Stimulated activated CD4-positive, alpha-beta T cell treated with anti-CD3 and anti-CD28 coated beads, TNF-alpha, amount 100 ng/mL, for 24 hours (primary cell): ENCODE measurements around the gene C15orf39.
A peak's percentile ranks its signal among the peaks of the same experiment; 100 is the strongest.

Experiments used
- DNase-seq, 3 experiments: peaks; one replicate each; pipeline ENCODE4 v3.0.0-alpha.2; 2020; ENCODE audit warnings: low read depth in 3 of 3

Gene C15orf39

GRCh38 chr15:75197062-75197630 lies 4.5 kb upstream of the C15orf39 start:
- DNase-seq: no peak

- DNase-seq: no peak
Observed at GRCh38 chr15:75198560-75199356, 2.9 kb upstream of the C15orf39 start.

GRCh38 chr15:75199357-75199940 lies 2.2 kb upstream of the C15orf39 start:
- DNase-seq: no peak

- no peak for DNase-seq
Observed at GRCh38 chr15:75200391-75200764, 1.3 kb upstream of the C15orf39 start.

- DNase-seq: peak in 1 of 3 experiments; percentile 65
Observed at GRCh38 chr15:75200765-75201615, 692 bp upstream of the C15orf39 start.

DNA sequence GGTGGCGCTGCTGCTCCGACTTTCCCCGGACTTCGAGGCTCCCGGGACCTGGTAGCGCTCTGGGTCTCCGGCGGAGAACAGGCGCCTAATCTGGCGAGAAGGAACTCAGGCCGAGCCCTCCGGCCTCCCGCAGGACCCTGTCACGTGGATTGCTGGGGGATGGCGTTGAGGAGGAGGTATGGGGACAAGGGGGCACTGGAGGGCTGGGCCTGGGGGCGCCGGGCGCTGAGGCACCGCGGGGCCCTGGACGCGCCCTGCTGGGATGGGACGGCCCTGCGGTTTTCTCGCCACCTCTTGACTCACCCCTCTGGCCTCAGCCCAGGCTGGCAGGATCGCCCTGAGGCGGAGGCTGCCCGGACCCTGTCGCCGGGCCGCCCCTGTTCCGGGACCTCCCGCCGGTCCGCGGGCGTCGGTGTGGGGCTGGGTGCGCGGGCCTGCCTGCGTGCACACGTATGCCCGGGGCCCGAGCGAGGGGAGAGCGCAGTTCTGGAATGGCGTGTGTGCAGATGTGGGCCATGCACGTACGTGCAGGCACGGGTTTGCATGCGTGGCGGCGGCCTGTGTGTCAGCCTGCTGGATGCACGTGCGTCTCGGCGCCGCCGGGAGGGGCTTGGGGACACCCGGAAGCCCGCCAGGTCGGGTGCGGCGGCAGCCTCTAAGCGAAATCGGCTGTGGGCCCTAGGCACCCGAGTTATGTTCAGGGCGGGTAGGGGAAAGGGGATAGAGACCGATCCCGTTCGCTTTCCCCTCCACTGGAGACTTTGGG lies 752 bp downstream of the C15orf39 start:
- DNase-seq: peak; percentile 68 to 83 (median 71)

- DNase-seq: no peak
Observed at GRCh38 chr15:75203017-75203907, 1.6 kb downstream of the C15orf39 start.

DNA sequence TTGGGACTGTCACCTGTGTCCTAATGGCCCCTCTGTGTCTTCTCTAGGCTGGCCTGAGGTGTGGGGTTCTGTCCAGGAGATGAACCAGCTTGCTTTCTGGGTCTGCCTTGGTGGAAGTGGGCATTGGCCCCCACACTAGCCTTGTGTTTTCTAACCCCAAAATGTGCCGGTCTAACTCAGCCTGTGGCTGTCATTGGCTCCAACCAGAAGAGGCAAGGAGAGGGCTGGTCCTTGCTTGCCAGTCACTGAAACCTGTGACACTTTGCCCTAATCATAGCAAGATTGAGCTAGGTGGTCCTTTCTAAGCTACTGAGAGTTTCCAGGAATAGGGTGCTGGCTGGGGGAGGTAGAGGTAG lies 2.2 kb downstream of the C15orf39 start:
- no peak for DNase-seq

DNA sequence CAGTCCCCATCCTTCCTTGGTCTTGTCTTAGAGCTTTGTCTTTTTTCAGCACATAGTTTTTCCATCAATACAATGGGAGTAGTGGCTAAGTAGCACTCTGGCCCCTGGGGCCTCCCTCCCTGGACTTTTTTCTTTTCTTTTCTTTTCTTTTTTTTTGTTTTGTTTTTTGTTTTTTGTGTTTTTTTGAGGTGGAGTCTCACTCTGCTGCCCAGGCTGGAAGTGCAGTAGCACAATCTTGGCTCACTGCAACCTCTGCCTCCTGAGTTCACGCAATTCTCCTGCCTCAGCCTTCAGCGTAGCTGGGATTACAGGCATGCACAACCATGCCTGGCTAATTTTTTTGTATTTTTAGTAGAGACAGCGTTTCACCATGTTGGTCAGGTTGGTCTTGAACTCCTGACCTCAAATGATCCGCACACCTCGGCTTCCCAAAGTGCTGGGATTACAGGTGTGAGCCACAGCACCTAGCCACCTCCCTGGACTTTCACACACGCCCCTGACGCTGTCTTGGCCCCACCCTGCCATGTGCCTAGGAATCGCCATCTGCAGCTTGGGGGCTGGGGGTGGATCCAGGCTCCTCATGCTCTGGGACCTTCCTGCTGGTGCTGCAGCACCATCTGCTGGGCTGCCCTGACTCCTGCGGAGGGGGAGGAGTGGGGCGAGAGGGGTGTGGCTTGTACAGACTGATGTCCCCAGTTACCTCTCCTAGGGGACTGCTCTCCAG lies 2.8 kb downstream of the C15orf39 start:
- peak; percentile 67 to 85 (median 73) for DNase-seq

DNA sequence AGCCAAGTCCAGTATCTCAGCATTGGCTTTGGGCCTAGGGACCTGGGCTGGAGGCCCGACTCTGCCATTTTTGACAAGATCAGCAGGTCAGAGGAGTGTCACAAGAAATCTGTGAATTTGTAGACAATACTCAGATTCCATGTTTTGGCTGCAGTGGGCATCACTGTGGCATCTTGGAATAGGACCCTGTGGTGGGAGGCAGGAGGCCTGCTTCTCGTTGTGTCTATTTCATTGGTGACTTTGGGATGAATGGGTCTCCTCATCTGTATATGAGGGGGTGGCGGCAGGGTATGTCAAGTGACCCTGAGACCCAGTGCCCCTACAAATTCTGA lies 3.3 kb downstream of the C15orf39 start:
- no peak for DNase-seq

DNA sequence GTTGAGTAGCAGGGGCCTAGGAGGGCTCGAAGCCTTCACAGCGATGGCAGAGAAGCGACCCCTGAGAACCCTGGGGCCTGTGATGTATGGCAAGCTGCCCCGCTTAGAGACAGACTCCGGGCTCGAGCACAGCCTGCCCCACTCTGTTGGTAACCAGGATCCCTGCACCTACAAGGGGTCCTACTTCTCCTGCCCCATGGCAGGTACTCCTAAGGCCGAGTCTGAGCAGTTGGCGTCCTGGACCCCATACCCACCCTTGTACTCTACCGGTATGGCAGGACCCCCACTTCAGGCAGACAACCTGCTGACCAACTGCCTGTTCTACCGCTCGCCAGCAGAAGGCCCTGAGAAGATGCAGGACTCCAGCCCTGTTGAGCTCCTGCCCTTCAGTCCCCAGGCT lies 4.3 kb downstream of the C15orf39 start:
- DNase-seq: no peak

- DNase-seq: no peak
Observed at GRCh38 chr15:75206803-75207617, 5.3 kb downstream of the C15orf39 start.

- no peak for DNase-seq
Observed at GRCh38 chr15:75207618-75208500, 6.2 kb downstream of the C15orf39 start.

DNA sequence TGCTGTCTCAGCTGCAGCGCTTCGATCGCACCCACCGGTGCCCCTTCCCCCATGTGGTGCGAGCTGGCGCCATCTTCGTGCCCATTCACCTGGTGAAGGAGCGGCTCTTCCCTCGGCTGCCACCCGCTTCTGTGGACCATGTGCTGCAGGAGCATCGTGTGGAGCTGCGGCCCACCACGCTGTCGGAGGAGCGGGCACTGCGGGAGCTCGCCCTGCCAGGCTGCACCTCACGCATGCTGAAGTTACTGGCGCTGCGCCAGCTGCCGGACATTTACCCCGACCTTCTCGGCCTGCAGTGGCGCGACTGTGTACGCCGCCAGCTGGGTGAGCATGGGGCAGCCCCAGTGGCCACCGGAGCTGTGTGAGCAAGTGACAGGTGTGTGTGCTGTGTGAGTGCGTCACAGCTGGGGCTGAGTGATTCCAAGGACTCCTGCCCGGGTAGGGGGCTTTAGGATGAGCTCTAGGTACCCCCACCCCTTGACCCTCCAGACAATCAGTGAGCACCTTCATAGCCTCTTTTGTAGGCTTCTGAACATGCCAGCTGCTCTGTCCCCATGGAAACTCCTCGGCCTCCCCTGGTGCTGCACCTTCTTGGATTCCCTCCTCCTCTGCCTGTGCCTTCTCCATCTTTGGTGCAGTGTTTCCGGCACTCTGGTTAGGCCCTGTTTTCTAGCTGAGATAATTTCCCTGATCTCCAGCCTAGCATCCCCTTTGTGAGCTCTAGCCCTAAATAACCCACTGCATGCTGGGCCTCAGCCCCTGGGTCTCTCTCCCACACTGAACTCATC lies 7.0 kb downstream of the C15orf39 start:
- no peak for DNase-seq

- no peak for DNase-seq
Observed at GRCh38 chr15:75209289-75209676, 7.6 kb downstream of the C15orf39 start.

GRCh38 chr15:75210811-75211230 lies 9.1 kb downstream of the C15orf39 start:
- no peak for DNase-seq
